ENCODE measurements around the gene DAPK2. TPM values are rescaled to one million over a fixed set of nuclear protein-coding genes. Genes with fewer than 3 reads are reported as not detected.

DAPK2 gene
- total and polyA plus RNA-seq, 2 of the 4 experiments (the other 2 are of a cell fraction) = 0.34 to 0.36 TPM

- H4K20me1 ChIP-seq (ENCODE audit: insufficient read depth, low read length) = no peaks in the 10 kb centered on the region
- H3K9me1 ChIP-seq (ENCODE audit: insufficient read depth, low read length) = no peaks in the 10 kb centered on the region
- no peak overlapping the region for H4K91ac ChIP-seq (ENCODE audit: insufficient read depth, low read depth, low read length)
- no peak overlapping the region for H2BK5ac ChIP-seq (ENCODE audit: low read depth, low read length, poor library complexity, severe bottlenecking)
- H2AFZ ChIP-seq (replicated peaks; ENCODE audit: low read length, poor library complexity) = no peak overlapping the region
- no TSS peak for BruUV-seq (replicated peaks)
- 59% methylated on average over 3 of the region's 3 CpGs; no CpG with 5 or more reads in 1 of the 2 experiments for WGBS, 2 experiments (ENCODE audit: extremely low coverage in 2 of 2, insufficient read length in 1 of 2)
- no peak overlapping the region for H4K5ac ChIP-seq (ENCODE audit: low read depth, low read length)
- no peak overlapping the region for H3K4ac ChIP-seq (ENCODE audit: low read depth, low read length)
- dilution Hi-C loops (cut with HindIII; ENCODE audit: low sequenced_read_pairs, unreplicated experiment) (no loop called here), intact Hi-C loops (cut with micrococcal nuclease) (no loop called here), in situ Hi-C loops (cut with MboI; ENCODE audit: low sequenced_read_pairs) (loop anchor here (25.0 kb wide), 1 partner anchor 173 kb away; the partner anchor contains the start of gene DAPK2)
- no peak overlapping the region for H3K4me3 ChIP-seq (ENCODE audit: insufficient read depth, low read depth, low read length)
- H2BK120ac ChIP-seq (ENCODE audit: low read depth, low read length) = no peak overlapping the region
- no peak overlapping the region for H3K27ac ChIP-seq (ENCODE audit: insufficient read depth, low read length)
- peaks cover 17% of the 10 kb centered on the region for H3K27me3 ChIP-seq (ENCODE audit: control insufficient read depth, insufficient read depth, low read length)
- no peak overlapping the region for H3K9ac ChIP-seq (ENCODE audit: low read depth, low read length)
- no peak overlapping the region for H4K8ac ChIP-seq (ENCODE audit: low read depth in 2 of 2, low read length in 2 of 2)
- H3K9me3 ChIP-seq (ENCODE audit: control insufficient read depth, insufficient read depth, low read length) = no peaks in the 10 kb centered on the region
- no peaks in the 10 kb centered on the region for H3K36me3 ChIP-seq (ENCODE audit: control insufficient read depth, insufficient read depth, low read length)
- no peak overlapping the region for H2BK15ac ChIP-seq (ENCODE audit: low read depth, low read length)
- no peak for ATAC-seq (ENCODE audit: low read depth)
- no peaks in the 10 kb centered on the region for H3K79me1 ChIP-seq (ENCODE audit: low read depth in 1 of 2, low read length in 2 of 2)
- no peak overlapping the region for H2BK20ac ChIP-seq (ENCODE audit: low read depth, low read length)
- H2AK5ac ChIP-seq (ENCODE audit: low read depth, low read length) = no peak overlapping the region
- ChIA-PET POLR2A (ENCODE audit: unreplicated experiment) (no interaction called here), CTCF (no interaction called here)
- no peak overlapping the region for H3K4me2 ChIP-seq (ENCODE audit: low read depth, low read length)
- no peak overlapping the region for H3K23ac ChIP-seq (ENCODE audit: low read depth, low read length)
- no peak for DNase-seq
- no peaks in the 10 kb centered on the region for H3K4me1 ChIP-seq (ENCODE audit: control insufficient read depth, insufficient read depth, low read length)
- no peak overlapping the region for H2AK9ac ChIP-seq (replicated peaks; ENCODE audit: low read depth, low read length, poor library complexity)
- H3K18ac ChIP-seq (ENCODE audit: low read depth, low read length) = no peak overlapping the region
- no peak overlapping the region for H3K56ac ChIP-seq (ENCODE audit: extremely low read depth, insufficient read depth, low read length)
- no peak overlapping the region for H3K14ac ChIP-seq (replicated peaks; ENCODE audit: low read depth, low read length)
- TF ChIP-seq FOS (IDR thresholded peaks at IDR 0.05; ENCODE audit: low read depth, low read length) (no peak), CHD1 (IDR thresholded peaks at IDR 0.05; ENCODE audit: low read depth, low read length) (no peak), BHLHE40 (IDR thresholded peaks at IDR 0.05; ENCODE audit: low read depth, low read length) (no peak), ELK1 (IDR thresholded peaks at IDR 0.05; ENCODE audit: borderline replicate concordance, low read depth, low read length) (no peak), NFE2L2 (IDR thresholded peaks at IDR 0.05; ENCODE audit: low read depth, low read length) (no peak), POLR2A (IDR thresholded peaks at IDR 0.05; ENCODE audit: low read depth, low read length) (no peak), MXI1 (IDR thresholded peaks at IDR 0.05; ENCODE audit: borderline replicate concordance, low read depth, low read length) (no peak), USF2 (IDR thresholded peaks at IDR 0.05; ENCODE audit: low read depth, low read length) (no peak), CEBPB (IDR thresholded peaks at IDR 0.05; ENCODE audit: low read depth, low read length) (no peak), CTCF (conservative IDR thresholded peaks at IDR 0.05; ENCODE audit: low read depth, low read length) (no peak), RAD21 (IDR thresholded peaks at IDR 0.05; ENCODE audit: low read length) (no peak), MAFK (IDR thresholded peaks at IDR 0.05; ENCODE audit: low read depth, low read length) (no peak), MAZ (IDR thresholded peaks at IDR 0.05; ENCODE audit: borderline replicate concordance, low read depth, low read length) (no peak), RFX5 (IDR thresholded peaks at IDR 0.05; ENCODE audit: low read depth, low read length) (no peak), RCOR1 (IDR thresholded peaks at IDR 0.05; ENCODE audit: insufficient replicate concordance, low read length) (no peak), SMC3 (IDR thresholded peaks at IDR 0.05; ENCODE audit: low read depth, low read length) (no peak)
These were observed 182.1 kb downstream of the DAPK2 start for GRCh38 chr15:63864186-63864585.
